ENCODE measurements around the gene SIL1. TPM values are rescaled to one million over a fixed set of nuclear protein-coding genes. Genes with fewer than 3 reads are reported as not detected.

Gene SIL1
- total and polyA plus RNA-seq, 9 of the 15 experiments (the other 6 are each of a cell fraction or from before 2014, with no cell fraction given): 1.3 to 30.5 (median 18.1) TPM

DNA sequence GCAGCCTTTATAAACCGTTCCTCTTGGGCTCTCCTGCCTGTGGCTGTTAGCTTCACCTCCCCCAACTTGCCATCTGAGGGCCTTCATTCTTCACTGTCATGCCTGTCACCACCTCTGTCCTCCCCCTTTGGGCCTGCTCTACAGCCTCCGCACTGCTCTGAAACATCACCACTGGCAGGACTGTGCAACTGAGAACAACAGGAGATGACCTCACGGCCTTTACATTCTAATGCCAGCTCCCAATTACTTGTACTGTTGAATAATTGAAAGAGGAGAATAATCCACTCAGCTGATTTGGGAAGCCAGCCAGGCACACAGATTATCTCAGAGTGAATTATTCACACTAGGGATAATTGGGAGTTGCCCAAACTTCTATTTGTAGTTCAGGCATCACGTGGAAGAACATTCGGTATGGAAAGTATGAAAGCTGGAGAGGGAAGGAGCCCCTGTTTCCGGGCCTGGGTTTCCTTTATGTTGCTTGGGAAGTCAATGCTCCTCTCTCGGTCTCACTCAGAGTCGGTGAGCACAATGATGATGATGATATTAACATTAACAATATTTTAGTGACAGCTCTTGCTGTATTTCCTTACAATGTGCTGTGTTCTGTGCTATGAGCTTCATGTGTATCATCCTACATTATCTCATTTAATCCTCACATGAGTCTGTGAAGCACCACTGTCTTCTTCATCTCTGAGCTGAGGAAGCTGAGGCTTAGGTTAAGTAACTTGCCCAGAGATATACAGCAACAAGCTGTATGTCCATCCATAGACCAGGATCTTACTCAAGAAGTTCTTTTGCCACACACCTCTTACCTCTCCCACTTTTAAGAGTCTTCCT, 223.7 kb downstream of the SIL1 start (continued):
- TF ChIP-seq, protein P1, sequence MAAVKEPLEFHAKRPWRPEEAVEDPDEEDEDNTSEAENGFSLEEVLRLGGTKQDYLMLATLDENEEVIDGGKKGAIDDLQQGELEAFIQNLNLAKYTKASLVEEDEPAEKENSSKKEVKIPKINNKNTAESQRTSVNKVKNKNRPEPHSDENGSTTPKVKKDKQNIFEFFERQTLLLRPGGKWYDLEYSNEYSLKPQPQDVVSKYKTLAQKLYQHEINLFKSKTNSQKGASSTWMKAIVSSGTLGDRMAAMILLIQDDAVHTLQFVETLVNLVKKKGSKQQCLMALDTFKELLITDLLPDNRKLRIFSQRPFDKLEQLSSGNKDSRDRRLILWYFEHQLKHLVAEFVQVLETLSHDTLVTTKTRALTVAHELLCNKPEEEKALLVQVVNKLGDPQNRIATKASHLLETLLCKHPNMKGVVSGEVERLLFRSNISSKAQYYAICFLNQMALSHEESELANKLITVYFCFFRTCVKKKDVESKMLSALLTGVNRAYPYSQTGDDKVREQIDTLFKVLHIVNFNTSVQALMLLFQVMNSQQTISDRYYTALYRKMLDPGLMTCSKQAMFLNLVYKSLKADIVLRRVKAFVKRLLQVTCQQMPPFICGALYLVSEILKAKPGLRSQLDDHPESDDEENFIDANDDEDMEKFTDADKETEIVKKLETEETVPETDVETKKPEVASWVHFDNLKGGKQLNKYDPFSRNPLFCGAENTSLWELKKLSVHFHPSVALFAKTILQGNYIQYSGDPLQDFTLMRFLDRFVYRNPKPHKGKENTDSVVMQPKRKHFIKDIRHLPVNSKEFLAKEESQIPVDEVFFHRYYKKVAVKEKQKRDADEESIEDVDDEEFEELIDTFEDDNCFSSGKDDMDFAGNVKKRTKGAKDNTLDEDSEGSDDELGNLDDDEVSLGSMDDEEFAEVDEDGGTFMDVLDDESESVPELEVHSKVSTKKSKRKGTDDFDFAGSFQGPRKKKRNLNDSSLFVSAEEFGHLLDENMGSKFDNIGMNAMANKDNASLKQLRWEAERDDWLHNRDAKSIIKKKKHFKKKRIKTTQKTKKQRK (IDR thresholded peaks at IDR 0.05; ENCODE audit: borderline replicate concordance, low read depth, low read length): no peak
- TF ChIP-seq, protein P2, sequence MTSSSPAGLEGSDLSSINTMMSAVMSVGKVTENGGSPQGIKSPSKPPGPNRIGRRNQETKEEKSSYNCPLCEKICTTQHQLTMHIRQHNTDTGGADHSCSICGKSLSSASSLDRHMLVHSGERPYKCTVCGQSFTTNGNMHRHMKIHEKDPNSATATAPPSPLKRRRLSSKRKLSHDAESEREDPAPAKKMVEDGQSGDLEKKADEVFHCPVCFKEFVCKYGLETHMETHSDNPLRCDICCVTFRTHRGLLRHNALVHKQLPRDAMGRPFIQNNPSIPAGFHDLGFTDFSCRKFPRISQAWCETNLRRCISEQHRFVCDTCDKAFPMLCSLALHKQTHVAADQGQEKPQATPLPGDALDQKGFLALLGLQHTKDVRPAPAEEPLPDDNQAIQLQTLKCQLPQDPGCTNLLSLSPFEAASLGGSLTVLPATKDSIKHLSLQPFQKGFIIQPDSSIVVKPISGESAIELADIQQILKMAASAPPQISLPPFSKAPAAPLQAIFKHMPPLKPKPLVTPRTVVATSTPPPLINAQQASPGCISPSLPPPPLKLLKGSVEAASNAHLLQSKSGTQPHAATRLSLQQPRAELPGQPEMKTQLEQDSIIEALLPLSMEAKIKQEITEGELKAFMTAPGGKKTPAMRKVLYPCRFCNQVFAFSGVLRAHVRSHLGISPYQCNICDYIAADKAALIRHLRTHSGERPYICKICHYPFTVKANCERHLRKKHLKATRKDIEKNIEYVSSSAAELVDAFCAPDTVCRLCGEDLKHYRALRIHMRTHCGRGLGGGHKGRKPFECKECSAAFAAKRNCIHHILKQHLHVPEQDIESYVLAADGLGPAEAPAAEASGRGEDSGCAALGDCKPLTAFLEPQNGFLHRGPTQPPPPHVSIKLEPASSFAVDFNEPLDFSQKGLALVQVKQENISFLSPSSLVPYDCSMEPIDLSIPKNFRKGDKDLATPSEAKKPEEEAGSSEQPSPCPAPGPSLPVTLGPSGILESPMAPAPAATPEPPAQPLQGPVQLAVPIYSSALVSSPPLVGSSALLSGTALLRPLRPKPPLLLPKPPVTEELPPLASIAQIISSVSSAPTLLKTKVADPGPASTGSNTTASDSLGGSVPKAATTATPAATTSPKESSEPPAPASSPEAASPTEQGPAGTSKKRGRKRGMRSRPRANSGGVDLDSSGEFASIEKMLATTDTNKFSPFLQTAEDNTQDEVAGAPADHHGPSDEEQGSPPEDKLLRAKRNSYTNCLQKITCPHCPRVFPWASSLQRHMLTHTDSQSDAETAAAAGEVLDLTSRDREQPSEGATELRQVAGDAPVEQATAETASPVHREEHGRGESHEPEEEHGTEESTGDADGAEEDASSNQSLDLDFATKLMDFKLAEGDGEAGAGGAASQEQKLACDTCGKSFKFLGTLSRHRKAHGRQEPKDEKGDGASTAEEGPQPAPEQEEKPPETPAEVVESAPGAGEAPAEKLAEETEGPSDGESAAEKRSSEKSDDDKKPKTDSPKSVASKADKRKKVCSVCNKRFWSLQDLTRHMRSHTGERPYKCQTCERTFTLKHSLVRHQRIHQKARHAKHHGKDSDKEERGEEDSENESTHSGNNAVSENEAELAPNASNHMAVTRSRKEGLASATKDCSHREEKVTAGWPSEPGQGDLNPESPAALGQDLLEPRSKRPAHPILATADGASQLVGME (CRISPR knock-in tag; IDR thresholded peaks at IDR 0.05): 0 out of 2 replicates have a peak, but pooled peaks have one; percentile 18
- TF ChIP-seq ZNF121 (CRISPR knock-in tag; conservative IDR thresholded peaks at IDR 0.05) (no peak), CTBP1 (IDR thresholded peaks at IDR 0.05; ENCODE audit: borderline replicate concordance) (peak; percentile 34; the same call in 1 of the 2 replicates), NR1H2 (CRISPR knock-in tag; IDR thresholded peaks at IDR 0.05) (no peak), ZNF76 (CRISPR knock-in tag; IDR thresholded peaks at IDR 0.05; ENCODE audit: borderline replicate concordance) (no peak), ZNF780A (CRISPR knock-in tag; IDR thresholded peaks at IDR 0.05) (no peak), ATF1 (CRISPR knock-in tag; IDR thresholded peaks at IDR 0.05) (no peak), ATF1 (tag; IDR thresholded peaks at IDR 0.05) (peak; percentile 54; the same call in 1 of the 2 replicates), ZNF165 (CRISPR knock-in tag; IDR thresholded peaks at IDR 0.05; ENCODE audit: borderline replicate concordance) (no peak), GATAD2A (IDR thresholded peaks at IDR 0.05) (no peak), ZNF316 (IDR thresholded peaks at IDR 0.05) (no peak), CREM (IDR thresholded peaks at IDR 0.05; ENCODE audit: low read depth) (peak; percentile 75), ATF7 (IDR thresholded peaks at IDR 0.05) (peak; percentile 52; the same call in 1 of the 2 replicates), ARID1B (IDR thresholded peaks at IDR 0.05) (peak; percentile 56; the same call in 1 of the 2 replicates), CEBPB (tag; IDR thresholded peaks at IDR 0.05) (no peak)
- TF ChIP-seq, protein P3, sequence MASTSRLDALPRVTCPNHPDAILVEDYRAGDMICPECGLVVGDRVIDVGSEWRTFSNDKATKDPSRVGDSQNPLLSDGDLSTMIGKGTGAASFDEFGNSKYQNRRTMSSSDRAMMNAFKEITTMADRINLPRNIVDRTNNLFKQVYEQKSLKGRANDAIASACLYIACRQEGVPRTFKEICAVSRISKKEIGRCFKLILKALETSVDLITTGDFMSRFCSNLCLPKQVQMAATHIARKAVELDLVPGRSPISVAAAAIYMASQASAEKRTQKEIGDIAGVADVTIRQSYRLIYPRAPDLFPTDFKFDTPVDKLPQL (IDR thresholded peaks at IDR 0.05; ENCODE audit: extremely low read depth, insufficient read length): no peak
